K562 (cell line): Measurements from ENCODE around the gene SLC8A2. TPM values are rescaled to one million over a fixed set of nuclear protein-coding genes. Genes with fewer than 3 reads are reported as not detected.

Source experiments
- ATAC-seq: fragments of 200-7000 bp; cut with Tn5 transposase; 3 replicates; pipeline ENCODE4 v1.9.1; 2020; ENCODE audit warnings: moderate library complexity
- BruUV-seq: library from RNA; stranded (reverse); fragments of 400-500 nt; replicated peaks from 2 replicates; lab custom pipeline; 2021; lab: Mats Ljungman, UMichigan
- CTCF ChIA-PET: fragments of 300-600 bp; formaldehyde crosslinking; extraction: SDS; loops from one replicate; lab custom pipeline; 2021; ENCODE audit warnings: low intra/inter-chr PET ratio; lab: Yijun Ruan, JAX
- POLR2A ChIA-PET: fragments of 300-600, 350-650 bp; sonication (Branson Sonifier 250); formaldehyde crosslinking; extraction: SDS; loops from one replicate; lab custom pipeline; 2021; ENCODE audit warnings: antibody characterized with exemption, inconsistent platforms; lab: Yijun Ruan, JAX
- DNase-seq, 4 experiments: peaks; one replicate each; pipeline versions ENCODE4 v3.0.0 to v3.0.0-alpha.2; 2011 to 2018; ENCODE audit warnings: low spot score in 3 of 4, mixed read lengths in 3 of 4; ENCODE audit errors: extremely low read depth in 1 of 4
- FAIRE-seq: peaks from 2 replicates; lab custom pipeline; 2011; peaks lifted over from hg19 to GRCh38; lab: Jason Lieb, UNC
- H2AFZ ChIP-seq: 2 replicates; pipeline ENCODE4 v1.6.0; 2011; ENCODE audit warnings: low read depth, low read length, control low read depth, inconsistent platforms
- H3K27ac ChIP-seq: fragments of 200-600 bp; 3 replicates; pipeline ENCODE4 v1.8.0; 2011; ENCODE audit warnings: low read depth, mild to moderate bottlenecking, control low read depth, inconsistent platforms, low read length, moderate library complexity, mixed read lengths; ENCODE audit errors: extremely low read depth
- H3K27me3 ChIP-seq, 2 experiments: fragments of 300-600 bp in 1 of 2; 2 replicates in 1 of 2; 3 replicates in 1 of 2; pipeline versions ENCODE4 v1.6.0 to v1.8.0; 2011; ENCODE audit warnings: inconsistent platforms in 2 of 2, low read length in 2 of 2, mild to moderate bottlenecking in 1 of 2, mixed read lengths in 1 of 2, moderate library complexity in 1 of 2; ENCODE audit not compliant: control insufficient read depth in 2 of 2, insufficient read depth in 2 of 2
- H3K36me3 ChIP-seq: fragments of 300-600 bp; 3 replicates; pipeline ENCODE4 v1.8.0; 2011; ENCODE audit warnings: mild to moderate bottlenecking, low read length, inconsistent platforms; ENCODE audit not compliant: control insufficient read depth, insufficient read depth
- H3K4me1 ChIP-seq, 2 experiments: fragments of 200-600 bp in 1 of 2; replicated peaks in 1 of 2; 2 replicates in 1 of 2; 3 replicates in 1 of 2; pipeline versions ENCODE4 v1.5.1 to v1.8.0; 2011; ENCODE audit warnings: inconsistent platforms in 2 of 2, low read length in 2 of 2, mild to moderate bottlenecking in 1 of 2, mixed read lengths in 1 of 2, moderate library complexity in 1 of 2; ENCODE audit not compliant: control insufficient read depth in 2 of 2, insufficient read depth in 2 of 2
- H3K4me2 ChIP-seq: 2 replicates; pipeline ENCODE4 v1.6.1; 2011; ENCODE audit warnings: low read length, control low read depth, inconsistent platforms, mixed read lengths; ENCODE audit not compliant: insufficient read depth
- H3K4me3 ChIP-seq: fragments of 200-600 bp; sonication (generic), shearing (Covaris generic); 2 replicates; pipeline ENCODE4 v1.5.1; 2016; ENCODE audit warnings: control low read depth, inconsistent platforms
- H3K79me2 ChIP-seq: fragments of 200-600 bp; 3 replicates; pipeline ENCODE4 v1.8.0; 2011; ENCODE audit warnings: low read length, inconsistent platforms; ENCODE audit not compliant: control insufficient read depth, insufficient read depth
- H3K9ac ChIP-seq, 2 experiments: 2 replicates each; pipeline versions ENCODE4 v1.6.0 to v1.6.1; 2011; ENCODE audit warnings: low read depth in 2 of 2, low read length in 2 of 2, control low read depth in 1 of 2, inconsistent platforms in 1 of 2, mild to moderate bottlenecking in 1 of 2, mixed read lengths in 1 of 2; ENCODE audit not compliant: insufficient read depth in 1 of 2
- H3K9me1 ChIP-seq: one replicate; pipeline ENCODE4 v1.6.0; 2011; ENCODE audit warnings: inconsistent platforms, mild to moderate bottlenecking, low read length, moderate library complexity; ENCODE audit not compliant: control insufficient read depth, insufficient read depth
- H3K9me3 ChIP-seq: replicated peaks from 2 replicates; pipeline ENCODE4 v1.5.1; 2011; ENCODE audit warnings: low read depth, low read length, inconsistent platforms; ENCODE audit not compliant: control insufficient read depth, insufficient read depth
- H4K20me1 ChIP-seq: replicated peaks from 2 replicates; pipeline ENCODE4 v1.6.1; 2011; ENCODE audit warnings: low read length, inconsistent platforms, mixed read lengths; ENCODE audit not compliant: control insufficient read depth, insufficient read depth
- DNMT1 ChIP-seq: fragments of 450-650 bp; IDR thresholded peaks from 2 replicates; pipeline ENCODE4 v1.6.1; 2016; ENCODE audit warnings: antibody characterized with exemption, mild to moderate bottlenecking
- HMG20B ChIP-seq: fragments of 250-450 bp; sonication (Bioruptor Pico); IDR thresholded peaks from 2 replicates; pipeline ENCODE4 v1.5.0; 2021; ENCODE audit warnings: mild to moderate bottlenecking
- KLF10 ChIP-seq: fragments of 250-450 bp; sonication (Bioruptor Pico); IDR thresholded peaks from 2 replicates; pipeline ENCODE4 v1.6.1; 2021; ENCODE audit warnings: matching md5 sums
- MAFF ChIP-seq: IDR thresholded peaks from 2 replicates; pipeline ENCODE4 v1.6.1; 2012; ENCODE audit warnings: low read length, improper control_type of control experiment
- MNT ChIP-seq, 2 experiments: fragments of 450-650 bp; conservative IDR thresholded peaks; 2 replicates each; pipeline ENCODE4 v1.6.1; 2017; ENCODE audit warnings: mild to moderate bottlenecking in 2 of 2, moderate library complexity in 2 of 2
- MTF1 ChIP-seq: fragments of 250-450 bp; sonication (Bioruptor Pico); IDR thresholded peaks from 2 replicates; pipeline ENCODE4 v1.9.0; 2021; ENCODE audit warnings: moderate library complexity, mild to moderate bottlenecking, inconsistent platforms, borderline replicate concordance
- NEUROD1 ChIP-seq: fragments of 150-350 bp; IDR thresholded peaks from 2 replicates; pipeline ENCODE4 v1.6.1; 2014; ENCODE audit warnings: borderline replicate concordance, low read length, low read depth; ENCODE audit not compliant: partially characterized antibody
- RAD51 ChIP-seq: fragments of 450-650 bp; IDR thresholded peaks from 2 replicates; pipeline ENCODE4 v1.7.1; 2016; ENCODE audit warnings: low read depth, mild to moderate bottlenecking, borderline replicate concordance
- RBM25 ChIP-seq: fragments of 200-400 bp; formaldehyde crosslinking; IDR thresholded peaks from 2 replicates; pipeline ENCODE4 v1.6.1; 2018; ENCODE audit warnings: low read length, low read depth, moderate library complexity; ENCODE audit not compliant: severe bottlenecking
- SMARCC2 ChIP-seq: fragments of 450-650 bp; IDR thresholded peaks from 2 replicates; pipeline ENCODE4 v1.6.1; 2017; ENCODE audit warnings: antibody characterized with exemption, moderate library complexity, mild to moderate bottlenecking, low read depth
- SRF ChIP-seq, 2 experiments: fragments of 250-450, 450-650 bp in 1 of 2; sonication (Bioruptor Pico) in 1 of 2; sonication (generic) in 1 of 2; formaldehyde crosslinking; IDR thresholded peaks; 2 replicates each; pipeline versions ENCODE4 v1.5.0 to v1.5.1; 2020 to 2022; ENCODE audit warnings: mild to moderate bottlenecking in 1 of 2, missing genetic modification reagents in 1 of 2
- TFE3 ChIP-seq: fragments of 450-650 bp; formaldehyde crosslinking; IDR thresholded peaks from 2 replicates; pipeline ENCODE4 v1.4.0; 2020; ENCODE audit warnings: mild to moderate bottlenecking, mixed read lengths
- ZBTB34 ChIP-seq: fragments of 250-450 bp; sonication (Bioruptor Pico); IDR thresholded peaks from 2 replicates; pipeline ENCODE4 v1.8.0; 2021; ENCODE audit warnings: mild to moderate bottlenecking, moderate library complexity
- ZBTB7A ChIP-seq: IDR thresholded peaks from 2 replicates; pipeline ENCODE4 v1.6.1; 2011; ENCODE audit warnings: low read depth, mild to moderate bottlenecking, low read length, moderate library complexity, borderline replicate concordance; ENCODE audit not compliant: control insufficient read depth
- ZFP1 ChIP-seq: fragments of 450-650 bp; formaldehyde crosslinking; IDR thresholded peaks from 2 replicates; pipeline ENCODE4 v1.4.0; 2020; ENCODE audit warnings: mild to moderate bottlenecking, mixed read lengths
- ZNF224 ChIP-seq: sonication (generic); formaldehyde crosslinking; IDR thresholded peaks from 2 replicates; pipeline ENCODE4 v1.8.0; 2022; ENCODE audit warnings: mild to moderate bottlenecking, missing genetic modification reagents
- WGBS: fragments of 100-300 bp; shearing (Covaris generic); methylation state at CpG from one replicate; pipeline ENCODE4 v1.1.6; 2016; ENCODE audit warnings: low coverage, mixed read lengths; ENCODE audit not compliant: insufficient coverage; ENCODE audit errors: missing lambda C conversion rate; 5-methylcytosine and 5-hydroxymethylcytosine counted together
- in situ Hi-C: fragments of 300-500 bp; cut with MboI; formaldehyde crosslinking; loops from 4 replicates; pipeline ENCODE4 v1.15.0; 2018; ENCODE audit warnings: inconsistent platforms, mixed read lengths
- intact Hi-C: fragments of 100-400 bp; cut with micrococcal nuclease; formaldehyde crosslinking; loops from 2 replicates; pipeline ENCODE4 v1.14.2; 2022
- polyA plus RNA-seq, 8 experiments: library from polyadenylated mRNA; depleted of rRNA in 4 of 8; stranded (reverse) in 5 of 8; unstranded in 3 of 8; fragments of >200 nt; fragmentation: Nextera tagmentation in 2 of 8; fragmentation: Illumina TruSeq in 1 of 8; extraction: Ambion mirVana in 2 of 8; extraction: Trizol in 1 of 8; gene quantifications; 2 replicates each; pipeline versions ENCODE4 v1.2.1 to v1.2.3, GENCODE V29; 2011 to 2014; ENCODE audit warnings: inconsistent platforms in 1 of 8, missing spikeins in 1 of 8
- total RNA-seq, 7 experiments: library from RNA; depleted of rRNA in 6 of 7; stranded (reverse); fragments of >200 nt in 6 of 7; fragmentation: Illumina TruSeq in 2 of 7; extraction: Trizol in 2 of 7; gene quantifications; 2 replicates each; pipeline versions ENCODE4 v1.2.1 to v1.2.3, GENCODE V29; 2011 to 2021; ENCODE audit warnings: low replicate concordance in 1 of 7

Gene SLC8A2
- total and polyA plus RNA-seq, 9 of the 15 experiments (the other 6 are each of a cell fraction or from before 2014, with no cell fraction given), result 0.07 to 0.66 (median 0.24) TPM; not detected in 3

- TF ChIP-seq SRF (CRISPR knock-in tag; IDR thresholded peaks at IDR 0.05), result no peak
- no peak for TF ChIP-seq MNT (conservative IDR thresholded peaks at IDR 0.05)
- TF ChIP-seq, all 486 proteins: peak for 4
Observed at GRCh38 chr19:47470447-47471195, 1.1 kb downstream of the SLC8A2 start (continued).

- WGBS, result 5% methylated on average over 10 of the region's 12 CpGs
- H3K4me1 ChIP-seq, result peaks cover 6 to 45% of the 10 kb centered on the region in 2 experiments
- in situ Hi-C loops (no loop called here), intact Hi-C loops (no loop called here)
- no peak for FAIRE-seq
- H3K9me1 ChIP-seq, result no peaks in the 10 kb centered on the region
- H2AFZ ChIP-seq, result no peak overlapping the region
- H3K27ac ChIP-seq, result no peak overlapping the region
- H3K9me3 ChIP-seq, result no peaks in the 10 kb centered on the region
- H3K27me3 ChIP-seq, result peaks cover 22 to 49% of the 10 kb centered on the region in 2 experiments
- H3K4me2 ChIP-seq, result no peak overlapping the region
- ATAC-seq, result no peak
- no peaks in the 10 kb centered on the region for H3K36me3 ChIP-seq
- H3K79me2 ChIP-seq, result no peaks in the 10 kb centered on the region
- no TSS peak for BruUV-seq
- DNase-seq, result no peak
- no peak for TF ChIP-seq KLF10 (CRISPR knock-in tag)
- TF ChIP-seq DNMT1, result no peak
- TF ChIP-seq MAFF, result no peak
- no peak for TF ChIP-seq SMARCC2
- TF ChIP-seq RBM25, result no peak
- TF ChIP-seq ZFP1, result no peak
- TF ChIP-seq HMG20B (CRISPR knock-in tag), result no peak
- TF ChIP-seq ZBTB7A, result no peak
- TF ChIP-seq ZBTB34 (CRISPR knock-in tag), result no peak
- TF ChIP-seq RAD51, result no peak
- TF ChIP-seq ZNF224 (CRISPR knock-in tag), result no peak
- TF ChIP-seq NEUROD1, result no peak
- TF ChIP-seq MTF1 (CRISPR knock-in tag), result no peak
- TF ChIP-seq TFE3 (CRISPR knock-in tag), result no peak
- ChIA-PET POLR2A (no interaction called here), CTCF (no interaction called here)
- H4K20me1 ChIP-seq, result peaks cover 18% of the 10 kb centered on the region; the same call in 1 of the 2 replicates
- no peak overlapping the region for H3K9ac ChIP-seq
- H3K4me3 ChIP-seq, result no peak overlapping the region
Observed at GRCh38 chr19:47469719-47470118, 2.0 kb downstream of the SLC8A2 start.
